Activated CD4-positive, alpha-beta T cell treated with anti-CD3 and anti-CD28 coated beads, Interleukin-2, amount 50 U/mL, for 24 hours (primary cell): ENCODE measurements around the gene USP54.
"Not testable (repeated sequence)": the region's sequence is repeated elsewhere in the genome, so short reads cannot be mapped to it uniquely, and the experiment has no call there.

Experiments
- DNase-seq, 2 donors: peaks; one replicate each; pipeline ENCODE4 v3.0.0-alpha.2; 2020; ENCODE audit warnings: low read depth in 1 of 2, low spot score in 1 of 2

Gene USP54

DNA sequence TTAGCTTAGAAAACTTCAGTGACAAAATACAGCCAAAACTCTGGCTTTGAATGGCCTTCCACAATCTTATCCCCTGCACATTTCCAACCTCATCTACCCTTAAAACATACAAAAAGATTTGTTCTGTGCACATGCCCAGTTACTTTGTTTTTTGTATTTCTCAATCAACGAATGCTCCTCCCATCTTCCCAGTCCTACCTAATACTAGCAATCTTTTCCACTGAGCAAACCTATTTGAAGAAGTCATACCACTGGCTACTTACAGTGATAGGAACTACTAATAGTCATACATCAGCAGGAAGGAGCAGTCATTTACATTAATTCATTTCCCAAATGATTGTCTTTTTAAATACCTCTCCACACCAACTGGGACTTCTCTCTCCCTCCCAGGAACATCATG, 2.5 kb downstream of the USP54 start:
- DNase-seq = no peak

DNA sequence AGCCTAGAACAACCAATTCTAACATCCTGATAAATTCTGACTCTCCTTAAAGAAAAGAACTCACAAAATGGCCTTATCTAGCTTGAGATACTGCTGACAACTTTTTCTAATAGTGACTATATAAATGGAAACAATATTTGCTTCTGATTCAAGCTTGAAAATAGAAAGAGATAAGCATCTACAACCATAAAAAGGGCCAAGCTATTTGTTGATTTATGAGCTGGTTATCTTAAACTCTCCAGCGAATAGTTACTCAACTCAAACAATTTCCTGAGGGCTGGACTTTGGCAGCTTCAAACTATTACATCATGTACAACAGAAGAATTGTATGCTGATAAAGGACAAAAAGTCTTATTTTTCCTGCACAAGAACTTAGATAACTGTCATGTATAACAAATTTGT, 4.6 kb downstream of the USP54 start:
- no peak for DNase-seq

DNA sequence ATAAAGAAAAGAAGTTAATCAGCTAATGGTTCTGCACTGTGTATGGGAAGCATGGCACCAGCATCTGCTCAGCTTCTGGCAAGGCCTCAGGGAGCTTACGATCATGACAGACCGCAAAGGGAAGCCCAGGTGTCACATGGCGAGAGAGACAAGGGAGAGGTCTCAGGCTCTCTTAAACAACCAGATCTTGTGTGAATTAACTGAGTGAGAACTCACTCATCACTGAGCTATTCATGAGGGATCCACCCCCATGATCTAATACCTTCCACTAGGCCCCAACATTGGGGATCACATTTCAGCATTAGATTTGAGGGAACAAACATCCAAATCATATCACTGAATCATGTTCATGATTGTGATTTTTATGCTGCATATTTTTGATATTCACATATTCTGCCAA, 5.8 kb downstream of the USP54 start:
- DNase-seq = no peak

DNA sequence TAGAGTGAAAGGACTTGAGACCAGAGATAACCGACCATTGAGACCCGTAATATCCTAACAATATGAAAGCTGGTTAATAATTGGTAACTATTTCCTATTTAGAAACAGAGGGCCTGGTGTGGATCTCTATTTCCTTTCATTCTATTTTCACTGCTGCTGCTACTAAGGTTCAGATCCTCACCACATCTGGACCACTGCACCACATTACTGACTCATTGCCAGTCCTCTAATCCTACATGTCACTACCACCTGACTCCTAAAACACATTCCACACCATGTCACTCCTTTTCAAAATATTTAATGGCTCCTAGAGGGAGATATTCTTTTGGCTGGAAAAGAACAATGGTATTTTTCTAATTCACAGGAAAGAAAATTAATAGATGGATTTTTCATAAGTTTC, 6.4 kb downstream of the USP54 start:
- DNase-seq = no peak

DNA sequence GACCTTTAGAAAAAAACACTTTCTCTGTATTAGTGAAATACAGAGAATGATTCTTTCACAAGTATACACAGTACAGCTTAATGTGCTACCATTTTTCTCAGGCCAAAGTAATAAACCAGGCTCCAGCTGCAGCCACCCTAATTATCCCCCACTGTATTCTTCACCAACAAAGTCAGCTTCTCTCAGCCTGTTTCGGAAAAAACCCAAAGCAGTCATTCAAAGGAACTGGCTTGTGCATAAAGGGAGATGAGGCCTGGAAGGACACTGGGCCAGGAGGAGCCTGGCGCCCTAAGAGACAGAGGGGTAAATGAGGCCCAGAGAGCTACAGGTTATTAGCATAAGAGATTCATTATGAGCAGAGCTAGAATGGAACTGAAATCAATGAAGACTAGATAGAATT, 9.2 kb downstream of the USP54 start:
- no peak for DNase-seq

DNA sequence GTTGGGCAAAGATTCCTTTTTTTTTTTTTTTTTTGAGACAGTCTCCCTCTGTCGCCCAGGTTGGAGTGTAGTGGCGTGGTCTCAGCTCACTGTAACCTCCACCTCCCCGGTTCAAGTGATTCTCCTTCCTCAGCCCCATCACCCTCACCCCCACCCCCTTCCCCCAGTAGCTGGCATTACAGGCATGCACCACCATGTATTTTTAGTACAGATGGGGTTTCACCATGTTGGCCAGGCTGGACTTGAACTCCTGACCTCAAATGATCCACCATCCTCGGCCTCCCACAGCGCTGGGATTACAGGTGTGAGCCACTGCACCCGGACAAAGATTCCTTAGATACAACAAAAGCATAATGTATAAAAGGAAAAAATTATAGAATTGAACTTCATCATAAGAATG, 12.2 kb downstream of the USP54 start:
- DNase-seq = not testable (repeated sequence)

DNA sequence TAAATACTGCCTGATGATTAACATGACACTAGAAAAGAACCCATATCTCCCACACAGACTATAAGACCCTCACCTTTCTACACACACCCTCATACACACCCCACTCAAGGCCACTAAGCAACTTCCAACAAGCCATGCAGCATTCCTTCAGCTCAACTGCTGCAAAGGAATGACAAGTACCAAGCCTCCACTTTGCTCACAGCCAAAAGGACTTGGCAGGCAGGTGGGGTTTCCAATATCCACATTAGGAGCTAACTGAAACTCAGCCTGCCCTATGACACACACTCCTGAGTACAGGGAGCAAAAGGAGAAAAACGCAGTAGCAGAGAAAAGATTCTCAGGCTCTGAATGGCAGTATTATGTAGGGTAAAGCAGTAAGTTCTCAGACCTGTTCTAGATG, 13.4 kb downstream of the USP54 start:
- no peak for DNase-seq

DNA sequence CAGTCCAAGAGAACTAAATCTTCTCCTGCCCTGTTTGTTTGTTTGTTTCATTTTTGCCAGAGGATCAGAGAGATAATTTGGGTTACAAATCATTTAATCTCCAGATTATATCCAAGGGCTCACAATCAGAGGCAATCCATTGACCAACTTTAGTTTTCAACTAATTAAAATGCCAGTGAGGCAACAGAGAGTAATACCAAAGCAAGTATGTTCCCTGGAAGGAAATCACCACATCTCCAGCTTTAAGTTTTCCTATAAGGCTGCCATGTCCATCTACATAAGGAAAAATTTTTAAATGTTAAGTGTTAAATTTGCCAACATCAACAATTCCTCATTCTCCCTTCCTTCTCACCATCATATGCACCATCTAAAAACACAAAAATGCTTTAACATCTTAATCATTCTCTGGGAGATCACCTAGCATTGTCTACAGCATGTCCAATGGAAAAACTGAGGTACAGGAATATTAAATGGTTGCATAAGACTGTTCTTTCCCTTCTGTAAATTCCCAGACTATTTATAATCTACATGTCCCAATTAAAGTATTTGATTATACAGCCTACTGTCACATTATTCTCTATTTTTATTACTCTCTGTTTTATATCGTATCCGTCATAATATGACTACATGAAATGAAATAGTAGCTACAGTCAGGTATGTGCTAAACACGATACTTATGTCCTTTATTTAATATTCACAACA, 14.1 kb downstream of the USP54 start:
- no peak for DNase-seq

DNA sequence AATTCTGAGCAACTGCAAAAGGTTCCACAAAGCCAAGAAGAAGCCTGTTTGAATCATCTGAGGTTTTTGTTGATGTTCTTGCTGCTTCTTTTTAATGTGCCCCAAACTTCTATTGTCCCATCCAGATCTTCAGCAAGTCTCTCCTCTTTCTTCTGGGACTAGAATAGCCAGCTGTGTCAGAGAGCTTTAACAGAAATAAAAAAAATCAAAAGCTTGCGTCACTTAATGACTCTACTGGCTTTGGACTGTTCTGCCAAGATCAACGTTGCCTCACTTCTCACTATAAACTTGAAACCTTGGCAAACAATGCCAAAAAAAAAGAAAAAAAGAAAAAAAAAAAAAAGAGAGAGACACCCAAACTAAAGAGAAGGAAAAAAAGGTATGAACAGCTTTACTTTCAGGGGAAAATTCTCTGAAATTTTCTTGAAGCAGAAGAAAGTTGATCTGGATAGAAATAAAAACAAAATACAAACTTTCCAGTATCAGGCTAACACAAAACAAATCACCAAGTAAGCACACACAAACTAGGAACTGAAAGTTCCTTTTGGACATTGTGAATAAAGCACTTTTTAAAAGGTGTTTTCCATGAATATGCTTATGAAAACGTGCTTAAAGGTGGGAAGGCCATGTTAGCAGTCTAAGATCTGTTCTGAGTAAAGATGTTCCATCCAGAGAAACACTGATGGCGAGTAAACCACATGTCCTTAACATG, 14.8 kb downstream of the USP54 start:
- DNase-seq = no peak

DNA sequence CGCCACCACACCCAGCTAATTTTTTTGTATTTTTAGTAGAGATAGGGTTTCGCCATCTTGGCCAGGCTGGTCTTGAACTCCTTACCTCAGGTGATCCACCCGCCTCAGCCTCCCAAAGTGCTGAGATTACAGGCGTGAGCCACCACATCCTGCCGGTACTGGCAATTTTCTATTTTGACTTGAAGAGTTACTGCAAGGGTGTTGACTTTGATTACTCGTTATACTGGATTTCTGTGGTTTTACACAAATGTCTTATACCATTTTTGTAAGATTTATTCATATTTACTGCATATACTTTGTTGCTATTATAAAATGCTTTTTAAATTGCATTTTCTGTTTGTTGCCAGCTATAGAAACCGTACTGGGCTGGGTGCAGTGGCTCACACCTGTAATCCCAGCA, 24.1 kb downstream of the USP54 start:
- DNase-seq = not testable (repeated sequence)

DNA sequence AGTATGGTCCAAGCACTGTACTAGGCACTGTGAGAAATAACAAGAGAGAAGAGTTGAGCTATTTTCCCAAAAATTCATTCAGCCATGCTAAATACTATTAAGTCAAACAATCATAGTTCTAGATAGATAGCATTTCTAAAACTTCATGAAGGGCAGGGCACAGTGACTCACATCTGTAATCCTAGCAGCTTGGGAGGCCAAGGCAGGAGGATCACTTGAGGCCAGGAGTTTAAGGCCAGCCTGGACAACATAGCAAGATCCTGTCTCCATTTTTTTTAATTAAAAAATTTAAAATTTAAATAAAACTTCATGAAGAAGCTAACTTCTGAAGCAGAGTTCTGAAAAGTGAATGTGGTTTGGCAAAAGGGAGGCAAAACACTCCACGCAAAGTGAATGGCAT, 29.9 kb downstream of the USP54 start:
- DNase-seq = no peak

DNA sequence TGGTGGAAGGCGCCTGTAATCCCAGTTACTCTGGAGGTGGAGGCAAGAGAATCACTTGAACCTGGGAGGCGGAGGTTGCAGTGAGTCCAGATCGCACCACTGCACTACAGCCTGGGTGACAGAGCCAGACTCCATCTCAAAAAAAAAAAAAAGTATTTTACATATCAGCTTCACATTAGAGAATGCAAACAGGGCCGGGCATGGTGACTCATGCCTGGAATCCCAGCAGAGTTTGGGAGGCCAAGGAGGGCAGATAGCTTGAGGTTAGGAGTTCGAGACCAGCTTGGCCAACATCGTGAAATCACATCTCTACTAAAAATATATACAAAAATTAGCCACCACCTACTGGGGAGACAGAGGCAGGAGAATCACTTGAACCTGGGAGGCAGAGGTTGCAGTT, 31.6 kb downstream of the USP54 start:
- DNase-seq = no peak

DNA sequence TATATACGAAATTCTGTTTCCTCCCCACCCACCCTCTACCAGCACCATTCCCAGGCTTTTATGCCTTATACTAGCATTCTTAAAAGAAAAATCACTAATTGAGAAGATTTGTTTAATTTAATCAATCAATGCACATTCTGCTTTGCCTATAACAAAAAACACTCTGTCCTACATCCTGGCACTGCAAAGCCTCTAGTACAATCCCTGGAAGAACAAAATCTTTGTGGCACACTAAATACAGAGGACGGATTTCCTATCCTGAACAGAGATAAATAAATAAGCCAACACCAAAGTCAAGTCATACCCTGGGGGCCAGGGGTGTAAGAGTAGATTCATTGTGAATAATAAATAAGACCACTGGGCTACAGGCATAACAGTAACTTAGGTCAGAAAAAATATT, 34.3 kb downstream of the USP54 start:
- no peak for DNase-seq

DNA sequence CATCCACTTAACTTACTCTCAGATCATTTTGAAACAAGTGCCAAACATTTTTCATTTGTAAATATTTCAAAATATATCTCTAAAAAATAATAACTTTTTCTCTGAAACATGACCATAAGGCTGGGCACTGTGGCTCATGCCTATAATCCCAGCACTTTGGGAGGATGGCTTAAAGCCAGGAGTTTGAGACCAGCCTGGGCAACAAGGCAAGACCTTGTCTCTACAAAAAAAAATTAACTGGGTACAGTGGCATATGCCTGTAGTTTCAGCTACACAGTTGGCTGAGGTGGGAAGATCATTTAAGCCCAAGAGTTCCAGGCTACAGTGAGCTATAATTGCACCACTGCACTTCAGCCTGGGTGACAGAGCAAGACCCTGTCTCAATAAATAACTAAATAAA, 36.4 kb downstream of the USP54 start:
- no peak for DNase-seq

DNA sequence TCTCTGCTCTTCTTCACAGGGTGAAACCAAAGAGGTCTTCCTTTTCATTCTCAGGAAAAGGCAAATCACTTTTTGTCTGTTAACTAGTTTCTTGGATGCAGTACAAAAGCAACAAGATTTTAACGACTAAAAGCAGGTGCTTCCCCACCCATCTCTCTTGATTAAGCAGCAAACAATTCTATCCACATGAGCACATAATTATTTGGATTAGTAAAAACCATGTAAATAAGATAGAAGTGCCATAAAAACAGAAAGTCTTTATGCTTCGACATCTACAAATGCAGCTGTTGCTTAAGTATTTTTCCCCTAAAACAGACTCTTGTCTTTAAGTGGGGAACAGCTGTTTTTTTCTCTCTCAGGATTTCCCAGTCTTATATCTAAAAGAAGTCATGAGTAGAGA, 37.4 kb downstream of the USP54 start:
- DNase-seq = no peak

DNA sequence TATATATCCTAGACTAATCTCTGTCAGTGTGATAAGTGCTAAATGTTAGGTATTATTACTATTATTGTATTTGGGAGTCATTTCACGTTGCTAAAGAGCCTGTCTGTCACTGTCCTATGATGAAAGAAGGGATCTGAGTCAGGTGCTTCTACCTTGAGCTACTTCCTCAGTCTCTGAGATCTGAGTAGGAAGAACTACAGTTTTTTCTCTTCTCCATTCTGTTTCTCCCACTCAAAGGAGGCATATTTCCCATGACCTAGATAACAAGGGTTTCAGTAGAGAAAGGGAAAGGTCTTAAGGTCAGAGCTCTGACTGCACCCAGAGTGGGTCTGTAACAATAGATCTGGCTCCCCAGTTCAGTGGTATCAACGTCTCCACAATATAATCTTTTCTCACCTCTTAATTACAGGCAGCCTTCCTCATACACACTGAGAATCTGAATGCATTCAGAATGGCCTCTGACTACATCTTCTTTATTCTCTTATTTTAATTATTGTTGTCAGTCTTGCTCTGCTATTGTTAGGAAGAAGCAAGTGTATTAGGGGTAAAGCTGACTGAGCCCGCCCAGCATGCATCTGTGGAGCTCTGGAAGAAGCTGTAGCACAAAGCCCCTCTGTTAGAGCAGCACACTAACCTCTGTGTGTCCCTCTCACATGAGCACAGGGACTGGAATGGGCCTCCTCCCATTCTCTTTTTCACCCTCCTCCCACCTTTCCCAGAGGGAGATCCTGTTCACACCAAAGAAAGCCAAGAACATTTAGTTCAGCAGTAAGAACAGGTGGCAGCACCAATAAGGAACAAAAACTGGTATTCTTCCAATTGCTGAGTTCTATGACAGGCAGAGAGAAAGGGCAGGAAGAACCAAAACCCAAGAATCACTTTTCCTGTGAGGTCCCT, 38.1 kb downstream of the USP54 start:
- no peak for DNase-seq

DNA sequence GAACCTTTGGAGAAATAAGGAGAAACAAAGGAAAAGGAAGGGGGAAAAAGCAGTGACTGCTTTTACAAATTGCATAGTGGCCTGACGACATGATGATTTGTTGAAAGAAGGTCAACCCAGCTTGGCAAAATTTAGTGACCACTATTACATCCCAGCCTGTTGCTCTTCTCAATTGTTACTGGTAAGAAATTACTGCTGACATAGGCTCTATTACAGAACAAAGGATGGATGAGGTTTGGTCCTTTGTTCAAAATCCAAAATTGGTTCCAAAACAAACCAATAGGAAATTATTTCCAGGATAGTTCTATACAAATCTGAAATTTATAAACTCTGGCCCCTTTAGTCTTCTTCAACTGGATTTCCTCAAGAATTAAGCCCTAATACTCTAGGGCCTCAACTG, 39.6 kb downstream of the USP54 start:
- no peak for DNase-seq

DNA sequence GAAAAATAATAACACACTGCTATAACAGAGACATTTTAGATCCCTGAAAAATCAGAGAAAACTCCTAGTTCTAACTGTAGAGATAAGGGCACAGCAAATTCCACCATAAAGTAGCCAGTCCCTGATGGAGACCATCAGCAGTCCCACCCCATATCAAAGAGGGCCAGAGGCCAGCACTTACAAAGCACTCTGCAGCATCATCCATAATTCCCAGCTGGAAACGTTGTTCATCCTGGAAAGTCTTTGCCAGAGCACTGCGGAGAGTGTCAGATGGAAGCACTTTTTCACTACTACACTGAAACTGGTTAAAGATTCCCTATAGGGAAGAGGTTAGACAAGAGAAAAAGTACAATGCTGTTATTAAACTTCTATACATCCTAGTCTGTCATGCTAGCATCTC, 45.8 kb downstream of the USP54 start:
- no peak for DNase-seq

DNA sequence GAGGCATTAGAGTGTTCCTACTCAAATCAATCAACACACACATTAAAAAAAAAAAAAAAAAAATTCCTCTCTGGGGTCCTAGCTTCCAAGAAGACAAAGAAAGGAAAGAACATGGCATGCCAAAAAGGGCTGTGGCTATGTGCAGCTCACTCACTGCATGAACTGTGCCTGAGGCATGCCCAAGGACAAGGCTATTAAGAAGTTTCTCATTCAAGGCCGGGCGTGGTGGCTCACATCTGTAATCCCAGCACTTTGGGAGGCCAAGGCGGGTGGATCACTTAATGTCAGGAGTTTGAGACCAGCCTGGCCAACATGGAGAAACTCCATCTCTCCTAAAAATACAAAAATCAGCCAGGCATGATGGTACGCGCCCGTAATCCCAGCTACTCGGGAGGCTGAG, 53.4 kb downstream of the USP54 start:
- no peak for DNase-seq

DNA sequence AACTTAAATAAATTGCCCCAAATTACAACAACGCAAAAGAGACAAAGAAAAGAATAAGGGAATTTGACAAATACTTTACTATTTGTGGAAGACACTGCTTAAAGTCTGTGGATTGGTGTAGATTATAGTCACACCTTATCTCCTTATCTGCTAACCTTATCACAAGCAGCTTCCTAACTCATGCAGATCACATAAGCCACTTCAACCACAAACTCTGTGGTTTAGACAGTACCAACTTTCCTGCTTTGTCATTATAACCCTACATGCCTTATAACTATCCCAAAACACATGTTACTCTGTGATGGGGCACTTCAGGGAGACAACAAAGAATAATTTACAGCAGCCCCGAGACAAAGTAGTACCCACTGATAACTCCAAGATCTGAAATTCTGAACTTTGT, 53.9 kb downstream of the USP54 start:
- no peak for DNase-seq

DNA sequence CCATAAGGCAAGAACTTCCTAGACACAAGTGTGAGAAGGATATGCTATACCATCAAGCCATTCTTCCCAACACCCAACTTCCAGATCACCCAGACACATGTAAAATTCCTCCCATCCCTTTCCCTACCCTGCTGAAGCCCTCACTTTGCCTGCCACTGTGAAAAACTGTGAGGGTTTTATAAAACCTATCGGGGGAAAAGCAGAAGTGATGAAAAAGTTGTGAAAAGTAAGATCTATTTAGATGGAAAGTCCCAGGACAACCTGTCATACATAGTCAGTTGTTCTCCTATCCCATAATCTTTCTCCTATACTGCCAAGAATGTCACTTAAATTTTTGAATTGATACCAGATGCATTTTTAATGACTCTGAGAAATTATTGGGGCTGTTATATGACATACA, 56.3 kb downstream of the USP54 start:
- DNase-seq = no peak
